LNCaP clone FGC (cell line): ENCODE data around the gene TNFRSF11A.

ENCODE experiments used
- DNase-seq: peaks from one replicate; pipeline ENCODE4 v3.0.0-alpha.2; 2011; ENCODE audit warnings: low read depth
- H3K4me3 ChIP-seq: 2 replicates; pipeline ENCODE4 v1.5.1; 2011; ENCODE audit warnings: mild to moderate bottlenecking, low read depth, low read length, control low read depth
- CTCF ChIP-seq: IDR thresholded peaks from 2 replicates; pipeline ENCODE4 v1.5.1; 2012; ENCODE audit warnings: mild to moderate bottlenecking; ENCODE audit not compliant: control insufficient read depth, insufficient read depth; ENCODE audit errors: extremely low read depth

Gene TNFRSF11A

GRCh38 chr18:62353170-62353569, 28.1 kb downstream of the TNFRSF11A start:
- no peak for TF ChIP-seq CTCF
- DNase-seq = no peak
- H3K4me3 ChIP-seq = no peak overlapping the region

GRCh38 chr18:62354151-62354550, 29.0 kb downstream of the TNFRSF11A start:
- DNase-seq = no peak
- no peak for TF ChIP-seq CTCF
- no peak overlapping the region for H3K4me3 ChIP-seq

GRCh38 chr18:62357079-62357719, 32.1 kb downstream of the TNFRSF11A start:
- no peak for DNase-seq
- H3K4me3 ChIP-seq = no peak overlapping the region
- TF ChIP-seq CTCF = no peak

GRCh38 chr18:62360805-62361204, 35.7 kb downstream of the TNFRSF11A start:
- DNase-seq = no peak
- no peak for TF ChIP-seq CTCF
- no peak overlapping the region for H3K4me3 ChIP-seq

- no peak for TF ChIP-seq CTCF
- H3K4me3 ChIP-seq = no peak overlapping the region
- no peak for DNase-seq
Observed at GRCh38 chr18:62361288-62361687, 36.2 kb downstream of the TNFRSF11A start.

GRCh38 chr18:62364558-62364957, 39.4 kb downstream of the TNFRSF11A start:
- no peak overlapping the region for H3K4me3 ChIP-seq
- no peak for DNase-seq
- TF ChIP-seq CTCF = no peak

- no peak overlapping the region for H3K4me3 ChIP-seq
- no peak for TF ChIP-seq CTCF
- DNase-seq = no peak
Observed at GRCh38 chr18:62365420-62365819, 40.3 kb downstream of the TNFRSF11A start.
